Cardiac fibroblast (primary cell): ENCODE data around the gene TMEM60.

Experiments
- DNase-seq, 2 donors: peaks; one replicate each; pipeline versions ENCODE4 v3.0.0 to v3.0.0-alpha.2; 2010; ENCODE audit warnings: low read depth in 2 of 2
- H3K4me3 ChIP-seq, 2 donors: replicated peaks in 1 of 2; 1 replicate in 1 of 2; 2 replicates in 1 of 2; pipeline ENCODE4 v1.5.1; 2011; ENCODE audit warnings: low read depth in 2 of 2, low read length in 2 of 2, mild to moderate bottlenecking in 2 of 2, moderate library complexity in 1 of 2
- TF ChIP-seq, protein P1 (sequence below): IDR thresholded peaks from one replicate; pipeline ENCODE4 v1.5.1; 2011; ENCODE audit warnings: low read depth, mild to moderate bottlenecking, low read length, inconsistent platforms

Gene TMEM60

DNA sequence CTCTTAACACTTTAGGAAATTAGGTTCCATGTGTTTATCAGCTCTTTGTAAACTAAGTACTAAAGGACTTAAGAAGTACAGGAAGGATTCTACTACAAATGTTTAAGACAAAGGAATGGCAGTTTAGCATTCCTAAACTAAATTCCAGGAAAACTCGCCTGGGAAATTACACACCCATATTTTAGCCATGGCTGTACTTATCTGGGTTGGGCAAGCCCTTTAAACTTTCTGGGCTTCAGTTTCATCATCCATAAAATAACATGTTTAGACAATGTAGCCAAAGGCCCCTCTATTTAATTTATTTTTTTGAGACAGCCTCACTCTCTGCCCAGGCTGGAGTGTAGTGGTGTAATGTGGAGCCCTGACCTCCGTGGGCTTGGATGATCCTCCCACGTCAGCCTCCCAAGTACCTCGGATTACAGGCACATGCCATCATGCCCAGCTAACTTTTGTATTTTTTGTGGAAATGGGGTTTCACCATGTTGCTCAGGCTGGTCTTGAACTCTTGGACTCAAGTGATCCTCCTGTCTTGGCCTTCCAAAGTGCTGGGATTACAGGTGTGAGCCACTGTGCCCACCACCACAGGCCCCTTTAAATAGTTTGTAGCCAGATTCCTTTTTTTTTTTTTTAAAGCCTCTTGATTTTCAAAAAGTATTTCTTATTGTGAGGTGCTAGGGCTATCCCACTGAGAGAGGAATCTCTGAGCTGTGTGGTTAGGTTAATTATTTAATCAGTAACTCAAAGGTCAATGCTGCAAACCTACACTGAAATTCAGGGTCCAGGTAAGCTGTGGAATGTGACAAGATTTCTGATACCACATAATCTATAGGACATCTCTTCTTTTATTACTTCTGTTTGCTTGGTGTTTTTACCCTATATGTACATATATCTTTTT lies 32.1 kb downstream of the TMEM60 start:
- TF ChIP-seq, protein P1, sequence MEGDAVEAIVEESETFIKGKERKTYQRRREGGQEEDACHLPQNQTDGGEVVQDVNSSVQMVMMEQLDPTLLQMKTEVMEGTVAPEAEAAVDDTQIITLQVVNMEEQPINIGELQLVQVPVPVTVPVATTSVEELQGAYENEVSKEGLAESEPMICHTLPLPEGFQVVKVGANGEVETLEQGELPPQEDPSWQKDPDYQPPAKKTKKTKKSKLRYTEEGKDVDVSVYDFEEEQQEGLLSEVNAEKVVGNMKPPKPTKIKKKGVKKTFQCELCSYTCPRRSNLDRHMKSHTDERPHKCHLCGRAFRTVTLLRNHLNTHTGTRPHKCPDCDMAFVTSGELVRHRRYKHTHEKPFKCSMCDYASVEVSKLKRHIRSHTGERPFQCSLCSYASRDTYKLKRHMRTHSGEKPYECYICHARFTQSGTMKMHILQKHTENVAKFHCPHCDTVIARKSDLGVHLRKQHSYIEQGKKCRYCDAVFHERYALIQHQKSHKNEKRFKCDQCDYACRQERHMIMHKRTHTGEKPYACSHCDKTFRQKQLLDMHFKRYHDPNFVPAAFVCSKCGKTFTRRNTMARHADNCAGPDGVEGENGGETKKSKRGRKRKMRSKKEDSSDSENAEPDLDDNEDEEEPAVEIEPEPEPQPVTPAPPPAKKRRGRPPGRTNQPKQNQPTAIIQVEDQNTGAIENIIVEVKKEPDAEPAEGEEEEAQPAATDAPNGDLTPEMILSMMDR, result no peak
- no peak overlapping the region for H3K4me3 ChIP-seq
- peak; percentile 28 to 48 for DNase-seq

DNA sequence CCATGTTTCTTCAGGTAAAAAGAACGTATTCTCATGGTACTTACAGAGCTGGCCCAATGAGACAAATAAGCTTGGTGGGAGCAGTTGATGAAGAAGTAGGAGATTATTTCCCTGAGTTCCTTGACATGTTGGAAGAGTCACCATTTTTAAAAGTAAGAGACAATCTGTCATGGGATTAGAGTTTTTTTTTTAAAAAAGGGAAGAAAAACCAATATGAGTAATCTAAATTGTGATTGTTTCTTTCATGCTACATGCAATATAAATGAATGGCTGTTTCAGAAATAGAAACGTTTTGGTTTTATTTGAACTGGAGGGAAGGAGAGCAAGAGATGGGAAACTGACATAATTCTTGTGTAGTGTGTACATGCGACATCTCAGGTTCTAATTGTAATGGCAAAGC lies 32.8 kb downstream of the TMEM60 start:
- no peak for DNase-seq
- no peak overlapping the region for H3K4me3 ChIP-seq
- TF ChIP-seq, protein P1, result no peak

DNA sequence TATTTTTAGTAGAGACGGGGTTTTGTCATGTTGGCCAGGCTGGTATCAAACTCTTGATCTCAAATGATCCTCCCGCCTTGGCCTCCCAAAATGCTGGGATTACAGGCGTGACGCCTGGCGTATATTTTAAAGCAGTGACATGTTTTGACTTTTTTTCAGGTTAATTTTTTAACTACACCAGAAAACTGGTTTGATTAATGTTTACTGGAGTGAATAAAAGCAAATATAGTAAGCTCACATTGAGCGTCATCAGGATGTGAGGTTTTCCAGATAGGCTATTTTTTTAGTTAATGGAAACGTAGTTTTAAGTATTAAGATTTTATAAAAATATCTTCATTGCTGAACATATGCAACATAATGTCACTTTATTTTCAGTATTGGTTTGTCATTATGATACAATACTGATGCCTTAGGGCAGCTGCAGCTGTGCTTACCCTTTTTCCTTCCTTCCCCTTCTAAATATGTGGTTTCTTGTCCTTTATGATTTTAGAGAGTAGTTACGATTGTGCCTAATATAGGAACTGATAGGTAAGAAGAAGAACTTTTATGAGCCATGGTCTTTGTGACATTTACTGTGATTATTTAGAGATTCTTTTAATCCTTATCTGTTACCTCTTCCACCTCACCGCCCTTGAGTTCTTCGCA lies 37.3 kb downstream of the TMEM60 start:
- TF ChIP-seq, protein P1, result no peak
- no peak for DNase-seq
- H3K4me3 ChIP-seq, result no peak overlapping the region

DNA sequence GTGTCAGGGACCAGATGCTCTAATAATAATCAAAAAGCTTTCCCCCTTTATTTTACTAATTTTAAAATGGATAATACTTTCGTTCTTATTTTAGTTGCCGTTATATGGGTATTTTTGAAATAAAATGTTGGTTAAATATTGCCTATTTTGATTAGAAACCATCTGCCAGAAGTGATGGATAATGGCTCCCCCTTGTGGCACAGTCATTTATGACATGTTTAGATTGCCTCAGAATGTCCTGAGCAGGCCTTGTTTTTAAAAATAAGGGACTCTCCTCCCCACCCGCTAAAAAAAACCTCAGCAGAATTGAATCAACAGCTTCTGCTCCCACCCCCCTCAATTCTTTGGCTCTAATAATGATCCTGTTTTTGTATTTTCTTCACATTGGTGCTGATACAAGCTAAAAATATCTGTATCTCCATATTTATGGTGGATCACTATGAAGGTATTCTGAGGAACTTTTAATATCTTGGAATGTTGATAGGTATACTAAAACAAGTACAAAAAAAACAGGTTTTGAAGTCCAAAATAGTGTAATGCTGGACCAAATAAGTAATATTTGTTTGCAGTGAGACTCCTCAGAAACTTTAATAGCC lies 38.8 kb downstream of the TMEM60 start:
- no peak overlapping the region for H3K4me3 ChIP-seq
- peak; percentile 82 to 87 for DNase-seq
- TF ChIP-seq, protein P1, result peak; percentile 67

DNA sequence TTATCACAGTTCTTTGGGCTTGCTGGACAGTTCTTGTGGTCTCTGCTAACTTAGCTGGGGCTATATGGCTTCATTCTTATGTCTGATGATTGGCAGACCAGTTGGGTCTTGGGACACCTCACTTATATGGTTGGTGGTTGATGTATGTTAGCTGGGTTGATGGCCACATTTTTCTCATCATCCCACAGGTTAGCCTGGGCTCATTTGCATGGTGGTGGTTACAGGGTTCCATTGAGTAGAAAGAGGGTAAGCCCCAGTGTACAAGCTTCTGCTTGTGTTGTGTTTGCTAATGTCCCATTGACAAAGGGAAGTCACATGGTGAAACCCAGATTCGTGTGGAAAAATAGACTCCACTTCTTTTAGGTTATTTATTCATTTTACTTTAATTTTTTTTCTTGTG lies 40.6 kb downstream of the TMEM60 start:
- H3K4me3 ChIP-seq, result no peak overlapping the region
- TF ChIP-seq, protein P1, result no peak
- DNase-seq, result no peak

DNA sequence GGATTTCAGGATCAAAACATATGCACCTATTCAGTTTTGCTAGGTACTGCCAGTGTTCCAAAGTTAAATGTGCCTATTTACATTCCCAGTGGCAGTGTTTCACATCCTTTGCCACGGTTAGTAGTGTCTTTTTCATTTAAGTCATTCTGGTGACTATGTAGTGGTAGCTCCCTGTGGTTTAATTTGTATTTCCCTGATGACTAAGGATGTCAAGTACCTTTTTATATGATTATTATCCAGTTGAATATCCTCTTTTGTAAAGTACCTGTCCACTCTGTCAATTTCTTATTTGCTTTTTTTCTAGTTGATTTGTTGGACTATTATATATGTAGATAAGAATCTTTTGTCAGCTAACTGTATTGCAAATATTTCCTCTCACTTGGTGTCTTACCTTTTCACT lies 45.1 kb downstream of the TMEM60 start:
- no peak for DNase-seq
- no peak overlapping the region for H3K4me3 ChIP-seq

More for the DNA sequence above, 45.1 kb downstream of the TMEM60 start:
- TF ChIP-seq, protein P1, result no peak
